IPS DF 19.7 (cell line): Measurements from ENCODE around the gene DAPL1.
"Not testable (repeated sequence)": the region's sequence is repeated elsewhere in the genome, so short reads cannot be mapped to it uniquely, and the experiment has no call there.

Experiments
- DNase-seq: peaks from one replicate; pipeline ENCODE4 v3.0.0-alpha.2; 2013; ENCODE audit warnings: low read depth, low spot score

DAPL1 gene

GRCh38 chr2:158822193-158822592 lies 27.1 kb downstream of the DAPL1 start:
- DNase-seq = no peak

- DNase-seq = no peak
Measured at GRCh38 chr2:158823486-158824237, 28.5 kb downstream of the DAPL1 start.

- DNase-seq = no peak
Measured at GRCh38 chr2:158825021-158825420, 29.9 kb downstream of the DAPL1 start.

GRCh38 chr2:158826965-158827364 lies 31.8 kb downstream of the DAPL1 start:
- no peak for DNase-seq

GRCh38 chr2:158828378-158829164 lies 33.5 kb downstream of the DAPL1 start:
- no peak for DNase-seq

- DNase-seq = no peak
Measured at GRCh38 chr2:158829167-158829566, 34.0 kb downstream of the DAPL1 start.

GRCh38 chr2:158830201-158830600 lies 35.1 kb downstream of the DAPL1 start:
- DNase-seq = no peak

- no peak for DNase-seq
Measured at GRCh38 chr2:158835431-158835830, 40.3 kb downstream of the DAPL1 start.

- no peak for DNase-seq
Measured at GRCh38 chr2:158837645-158838044, 42.5 kb downstream of the DAPL1 start.

- no peak for DNase-seq
Measured at GRCh38 chr2:158841850-158842249, 46.7 kb downstream of the DAPL1 start.

GRCh38 chr2:158845444-158845843 lies 50.3 kb downstream of the DAPL1 start:
- DNase-seq = no peak

GRCh38 chr2:158845859-158846258 lies 50.7 kb downstream of the DAPL1 start:
- no peak for DNase-seq

- DNase-seq = not testable (repeated sequence)
Measured at GRCh38 chr2:158847526-158847925, 52.4 kb downstream of the DAPL1 start.

- not testable (repeated sequence) for DNase-seq
Measured at GRCh38 chr2:158848031-158848970, 53.2 kb downstream of the DAPL1 start.

GRCh38 chr2:158860179-158860578 lies 65.1 kb downstream of the DAPL1 start:
- DNase-seq = not testable (repeated sequence)

- DNase-seq = not testable (repeated sequence)
Measured at GRCh38 chr2:158861626-158862025, 66.5 kb downstream of the DAPL1 start.

- DNase-seq = not testable (repeated sequence)
Measured at GRCh38 chr2:158865469-158865868, 70.4 kb downstream of the DAPL1 start.
